Measurements from ENCODE around the gene FOXE1.

Gene FOXE1

DNA sequence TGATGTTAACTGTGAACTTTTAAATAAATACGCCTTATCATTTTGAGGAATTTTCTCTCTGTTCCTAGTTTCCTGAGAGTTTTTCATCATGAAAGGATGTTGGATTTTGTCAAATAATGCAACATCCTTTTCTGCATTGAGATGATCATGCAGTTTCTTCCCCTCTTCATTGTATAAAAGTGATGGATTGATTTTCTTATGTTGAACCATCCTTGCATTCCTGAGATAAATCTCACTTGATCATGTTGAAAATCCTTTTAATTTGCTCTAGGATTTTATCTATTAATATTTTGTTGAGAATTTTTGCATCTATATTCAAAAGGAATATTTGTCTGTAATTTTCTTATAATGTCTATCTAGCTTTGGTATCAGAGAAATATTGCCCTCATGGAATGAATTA is 13.3 kb downstream of the FOXE1 start:
- DNase-seq (ENCODE audit: low spot score), result no peak

DNA sequence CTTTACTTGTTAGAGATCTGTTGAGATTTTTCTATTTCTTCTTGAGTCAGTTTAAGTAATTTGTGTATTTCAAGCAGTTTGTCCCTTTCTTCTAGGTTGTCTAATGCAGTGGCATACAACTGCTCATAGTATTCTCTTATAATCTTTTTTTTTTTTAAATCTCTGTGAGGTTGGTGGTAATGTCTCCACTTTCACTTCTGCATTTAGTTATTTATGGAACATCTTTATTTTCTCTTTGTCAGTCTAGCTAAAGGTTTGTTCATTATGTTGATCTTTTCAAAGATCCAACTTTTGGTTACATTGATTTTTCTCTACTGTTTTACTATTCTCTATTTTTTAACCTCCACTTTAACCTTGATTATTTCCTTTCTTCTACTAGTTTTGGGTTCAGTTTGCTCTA is 13.8 kb downstream of the FOXE1 start:
- DNase-seq (ENCODE audit: low spot score), result no peak

DNA sequence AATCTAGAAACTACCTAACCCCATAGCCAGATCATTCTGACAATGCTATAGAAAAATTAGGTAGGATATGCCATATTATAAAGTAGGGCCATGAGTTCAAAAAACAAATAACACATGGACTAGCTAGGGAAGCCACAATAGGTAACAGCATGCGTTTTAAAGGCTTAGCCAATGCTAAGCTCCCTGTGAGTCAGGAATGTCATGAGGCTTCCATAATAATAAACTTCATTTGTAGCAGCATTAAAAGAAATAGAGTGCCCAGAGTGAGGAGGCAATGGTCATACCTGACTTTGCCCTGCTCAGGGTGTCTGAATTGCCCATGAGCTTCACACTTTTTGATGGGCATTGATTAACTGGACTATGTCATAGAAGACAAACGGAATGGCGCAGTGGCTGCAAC is 15.8 kb downstream of the FOXE1 start:
- DNase-seq (ENCODE audit: low spot score), result no peak

DNA sequence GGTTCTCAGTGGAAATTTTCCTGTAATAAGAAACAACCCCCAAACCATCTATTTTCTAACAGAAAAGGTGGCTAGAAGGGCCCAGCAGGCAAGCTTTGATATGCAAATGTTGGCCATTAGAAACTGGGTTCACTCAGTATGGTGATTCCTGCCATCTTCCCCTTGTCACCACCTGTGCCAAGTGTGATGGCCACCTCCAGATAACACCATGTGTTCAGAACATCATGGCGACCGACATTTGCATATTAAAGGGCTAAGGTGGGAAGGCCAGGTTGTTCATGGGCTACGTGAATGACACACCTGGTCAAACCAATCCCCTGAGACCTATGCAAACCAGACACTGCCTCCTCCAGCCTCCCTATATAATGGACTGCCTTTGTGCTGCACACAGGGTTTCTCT is 20.4 kb downstream of the FOXE1 start:
- DNase-seq (ENCODE audit: low spot score), result no peak

DNA sequence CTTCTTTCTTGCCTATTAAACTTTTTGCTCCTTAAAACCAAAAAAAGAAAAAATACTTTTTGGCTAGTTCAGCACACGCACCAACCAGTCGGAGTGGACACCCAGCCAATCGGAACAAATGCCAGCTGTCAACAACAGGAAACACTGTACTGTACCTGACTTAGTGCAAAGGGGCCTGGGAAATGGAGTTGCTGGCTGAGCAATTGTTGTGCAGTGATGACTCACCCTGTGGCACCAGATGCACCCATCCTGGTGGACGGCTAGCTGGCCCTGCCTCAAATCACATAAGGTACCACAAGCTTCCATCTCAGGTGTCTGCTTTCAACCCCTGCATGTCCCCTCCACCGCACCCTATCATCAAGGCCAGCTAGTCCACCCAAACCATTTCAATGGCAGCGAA is 20.9 kb downstream of the FOXE1 start:
- DNase-seq (ENCODE audit: low spot score), result no peak

DNA sequence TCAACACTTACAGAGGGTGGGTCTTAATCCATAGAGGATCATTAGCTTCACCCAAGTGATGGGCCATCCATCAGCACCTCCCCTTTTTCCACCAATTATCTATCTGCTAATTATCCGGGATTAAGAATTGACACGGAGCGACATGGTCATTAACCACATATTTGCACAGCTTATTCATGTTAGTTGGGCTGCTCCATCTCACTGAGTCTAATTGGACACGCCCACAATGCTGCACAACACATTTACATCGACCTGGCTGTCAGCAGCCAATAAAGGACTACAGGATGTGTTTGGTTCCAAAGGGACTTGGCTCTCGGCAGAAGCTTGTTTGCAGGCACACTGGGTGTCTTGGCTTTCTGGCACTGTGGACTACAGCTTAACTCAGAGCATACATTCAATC is 21.6 kb downstream of the FOXE1 start:
- DNase-seq (ENCODE audit: low spot score), result no peak

DNA sequence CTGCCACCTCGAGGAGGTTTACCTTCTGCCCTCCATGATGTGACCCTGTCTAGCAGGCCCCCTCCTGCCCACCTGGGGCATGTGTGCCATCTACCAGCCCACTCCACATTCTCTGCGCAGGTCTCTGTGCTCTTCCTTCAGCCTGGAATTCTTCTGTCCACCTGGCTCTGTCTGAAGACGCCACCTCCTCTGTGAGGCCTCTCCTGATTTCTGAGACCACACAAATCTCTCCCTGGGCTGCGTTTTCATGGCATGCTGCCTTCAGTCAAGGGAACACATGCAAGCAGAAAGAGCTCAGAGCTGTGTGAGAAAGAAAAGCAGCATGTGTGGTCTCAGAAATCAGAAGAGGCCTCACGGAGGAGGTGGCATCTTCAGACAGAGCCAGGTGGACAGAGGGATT is 22.1 kb downstream of the FOXE1 start:
- DNase-seq (ENCODE audit: low spot score), result no peak

DNA sequence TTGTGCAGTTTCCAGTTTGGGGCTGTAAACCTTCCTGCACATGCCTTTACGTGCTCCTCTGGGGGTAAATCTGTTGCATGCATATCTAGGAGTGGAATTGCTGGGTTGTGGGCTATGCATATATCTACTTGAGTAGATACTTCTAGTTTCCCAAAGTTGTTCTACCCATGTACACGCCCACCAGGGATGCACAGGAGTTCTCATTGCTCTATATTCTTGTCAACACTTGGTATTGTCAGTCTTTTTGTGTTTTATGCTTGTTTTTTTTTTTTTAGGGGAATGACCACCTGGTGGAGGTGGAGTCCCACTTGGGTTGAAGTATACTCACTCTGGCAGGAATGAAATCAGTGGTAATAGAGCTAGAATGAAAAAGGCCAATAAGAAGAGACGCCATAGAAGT is 23.0 kb downstream of the FOXE1 start:
- DNase-seq (ENCODE audit: low spot score), result no peak

DNA sequence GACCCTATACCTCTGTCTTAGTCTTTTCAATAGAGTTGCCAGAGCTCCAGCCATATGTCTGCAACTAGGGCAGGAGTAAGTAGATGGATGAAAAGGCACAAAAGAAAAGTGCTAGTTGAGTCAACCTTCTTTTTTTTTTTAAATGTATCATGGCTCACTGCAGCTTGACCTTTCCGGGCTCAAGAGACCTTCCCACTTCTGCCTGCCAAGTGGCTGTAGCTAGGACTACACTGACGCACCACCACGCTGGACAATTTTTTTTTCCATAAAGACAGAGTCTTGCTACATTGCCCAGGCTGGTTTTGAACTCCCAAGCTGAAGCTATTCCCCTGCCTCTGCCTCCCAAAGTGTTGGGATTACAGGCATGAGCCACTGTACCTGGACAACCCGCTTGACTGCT is 27.3 kb downstream of the FOXE1 start:
- DNase-seq (ENCODE audit: low spot score), result no peak

DNA sequence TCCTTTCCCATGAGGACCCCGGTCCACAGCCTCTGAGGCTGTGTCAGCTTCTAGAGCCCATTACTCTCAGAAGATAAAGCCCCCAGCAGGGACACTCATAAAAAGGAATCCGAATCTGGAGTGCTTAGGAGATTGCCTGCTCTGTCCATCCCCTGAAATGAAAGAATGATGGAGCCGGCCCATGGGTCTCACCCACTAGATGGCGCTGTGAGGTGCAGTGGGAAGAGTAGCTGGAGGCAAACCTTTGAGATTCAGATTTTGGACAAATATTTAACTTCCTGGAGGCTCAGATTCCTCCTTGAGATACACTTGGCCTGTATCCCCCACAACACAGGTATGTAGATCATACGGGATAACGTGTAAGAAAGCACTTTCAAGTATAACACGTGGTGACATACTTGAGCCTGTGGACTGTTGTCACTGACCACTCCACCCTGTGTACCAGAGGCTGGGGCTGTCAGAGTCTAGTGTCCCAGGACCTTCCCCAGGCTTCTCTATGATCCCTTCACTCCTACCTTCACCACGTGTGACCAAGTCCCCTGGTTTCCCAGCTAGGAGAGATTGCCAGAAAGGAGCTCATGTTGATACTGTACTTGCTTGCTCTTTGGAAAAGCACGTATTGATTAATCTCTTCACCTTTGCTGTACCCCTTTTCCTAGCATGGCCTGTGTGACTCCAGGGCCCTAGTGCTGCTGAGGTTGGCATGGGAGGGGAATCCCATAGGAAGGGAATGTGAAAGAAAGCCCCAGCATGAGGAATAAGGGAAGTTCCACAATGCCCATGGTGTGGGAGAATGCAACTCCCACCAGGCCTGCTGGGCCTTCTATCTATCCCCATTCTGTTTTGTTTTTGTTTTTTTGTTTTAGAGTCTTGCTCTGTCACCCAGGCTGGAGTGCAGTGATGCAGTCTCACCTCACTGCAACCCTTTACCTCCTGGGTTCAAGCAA is 37.2 kb downstream of the FOXE1 start:
- DNase-seq (ENCODE audit: low spot score), result no peak

DNA sequence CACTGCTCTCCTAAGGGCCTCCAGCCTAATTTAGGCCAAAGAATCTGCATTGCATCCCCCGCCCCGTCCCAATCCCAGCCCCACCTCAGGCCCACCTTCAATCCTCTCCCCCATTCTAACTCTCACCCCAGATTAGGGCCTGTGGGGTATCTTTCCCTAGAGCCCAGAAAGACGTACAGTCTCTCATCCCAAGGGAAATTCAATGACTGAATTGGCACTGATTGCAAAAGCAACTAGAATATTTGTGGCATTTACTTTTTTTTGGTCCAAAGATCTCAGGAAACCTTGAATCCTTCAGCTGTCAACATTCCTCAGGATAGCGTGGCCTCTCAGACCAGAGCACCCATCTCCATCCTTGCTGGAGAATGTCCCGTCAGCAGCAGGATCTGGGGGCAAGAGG is 38.7 kb downstream of the FOXE1 start:
- no peak for DNase-seq (ENCODE audit: low spot score)

DNA sequence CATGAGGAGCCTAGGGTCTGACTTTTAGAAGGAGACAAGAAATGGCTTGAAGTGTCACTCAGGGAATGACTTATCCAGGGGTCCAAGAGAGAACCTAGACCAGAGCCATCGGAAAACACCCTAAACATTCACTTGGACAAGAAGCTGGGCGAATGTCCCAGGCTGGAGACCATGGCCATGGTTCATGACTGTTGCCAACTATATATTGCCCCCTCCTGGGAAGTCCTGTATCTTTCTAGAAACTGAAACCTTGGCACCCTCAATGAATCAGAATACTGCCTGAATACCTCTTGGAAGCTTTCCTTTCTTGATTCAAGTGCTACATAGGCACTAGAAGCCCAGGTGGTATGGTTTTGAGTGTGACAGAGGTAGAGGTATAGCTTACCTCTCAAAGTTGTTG is 39.4 kb downstream of the FOXE1 start:
- DNase-seq (ENCODE audit: low spot score), result no peak

DNA sequence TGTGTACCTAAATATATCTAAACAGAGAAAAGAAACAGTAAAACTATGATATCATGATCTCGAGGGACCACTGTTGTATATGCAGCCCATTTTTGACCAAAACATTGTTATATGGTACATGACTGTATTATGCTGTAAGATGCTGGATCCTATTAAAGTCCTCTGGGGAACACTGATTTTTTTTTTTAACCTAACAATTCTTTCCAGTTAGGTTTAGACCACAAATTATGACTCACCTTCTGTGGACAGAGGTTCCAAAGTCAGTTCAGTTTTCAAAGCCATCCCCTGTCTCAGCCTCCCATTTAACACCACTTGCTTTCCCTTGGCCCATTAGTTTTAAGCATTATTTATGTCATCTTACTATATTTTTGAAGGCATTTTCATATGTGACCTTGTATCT is 42.2 kb downstream of the FOXE1 start:
- no peak for DNase-seq (ENCODE audit: low spot score)

DNA sequence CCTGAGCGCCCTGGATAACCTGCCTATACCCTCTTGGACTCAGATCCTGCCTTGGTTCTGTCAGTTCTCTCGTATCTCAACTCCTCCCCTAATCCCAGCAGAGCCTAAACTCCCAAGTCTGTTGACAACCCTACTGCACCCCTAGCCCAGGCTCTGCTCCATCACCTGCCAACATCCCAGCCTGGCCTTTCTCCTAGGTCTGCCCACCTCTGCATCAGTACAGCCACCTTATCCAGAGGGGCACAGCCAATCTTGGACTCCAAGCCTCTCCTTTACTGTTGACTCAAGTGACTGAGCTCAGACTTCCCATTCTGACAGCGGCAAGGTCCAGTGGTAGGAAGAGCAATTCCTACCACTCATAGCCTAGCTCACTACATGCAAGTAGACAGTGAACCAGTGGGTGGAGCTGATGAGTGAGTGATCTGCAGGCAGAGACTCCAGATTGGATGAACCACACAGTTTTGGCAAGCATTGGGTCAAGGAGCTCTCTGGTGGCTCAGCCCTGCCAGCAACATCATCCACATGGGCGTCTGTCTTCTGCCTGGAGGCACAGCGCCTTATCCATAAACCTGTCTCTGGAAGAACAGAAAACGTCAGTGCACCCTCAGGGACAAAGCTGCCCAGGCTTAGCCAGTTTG is 42.8 kb downstream of the FOXE1 start:
- DNase-seq (ENCODE audit: low spot score), result no peak

DNA sequence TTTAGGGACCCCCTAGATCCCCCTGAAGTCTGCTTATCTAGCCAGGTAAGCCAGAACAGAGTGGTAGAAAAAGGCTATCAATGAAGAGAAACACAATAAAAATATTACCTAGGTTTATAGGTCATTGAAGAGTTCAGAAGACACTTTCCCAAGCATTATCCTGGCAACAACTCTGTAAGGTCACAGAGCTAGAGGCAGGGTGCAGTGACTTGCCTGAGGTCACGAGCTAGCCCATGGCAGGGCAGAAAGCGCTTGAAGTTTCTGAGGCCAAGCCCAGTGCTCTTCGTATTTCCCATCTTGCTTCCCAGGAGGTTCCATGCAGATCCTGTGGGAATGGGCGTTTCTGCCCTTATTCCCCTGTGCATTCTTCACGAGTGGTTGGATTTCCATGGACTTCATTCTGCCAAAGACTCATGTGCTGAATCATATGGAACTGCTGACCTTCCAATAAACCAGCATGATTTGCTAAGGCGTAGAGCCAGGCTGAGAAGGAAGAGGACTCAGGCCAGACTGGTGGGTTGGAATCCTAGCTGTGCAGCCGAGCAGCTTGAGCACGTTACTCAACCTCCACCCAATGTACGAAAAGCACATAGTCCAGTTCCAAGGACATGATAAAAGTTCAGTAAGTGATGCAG is 47.2 kb downstream of the FOXE1 start:
- no peak for DNase-seq (ENCODE audit: low spot score)

DNA sequence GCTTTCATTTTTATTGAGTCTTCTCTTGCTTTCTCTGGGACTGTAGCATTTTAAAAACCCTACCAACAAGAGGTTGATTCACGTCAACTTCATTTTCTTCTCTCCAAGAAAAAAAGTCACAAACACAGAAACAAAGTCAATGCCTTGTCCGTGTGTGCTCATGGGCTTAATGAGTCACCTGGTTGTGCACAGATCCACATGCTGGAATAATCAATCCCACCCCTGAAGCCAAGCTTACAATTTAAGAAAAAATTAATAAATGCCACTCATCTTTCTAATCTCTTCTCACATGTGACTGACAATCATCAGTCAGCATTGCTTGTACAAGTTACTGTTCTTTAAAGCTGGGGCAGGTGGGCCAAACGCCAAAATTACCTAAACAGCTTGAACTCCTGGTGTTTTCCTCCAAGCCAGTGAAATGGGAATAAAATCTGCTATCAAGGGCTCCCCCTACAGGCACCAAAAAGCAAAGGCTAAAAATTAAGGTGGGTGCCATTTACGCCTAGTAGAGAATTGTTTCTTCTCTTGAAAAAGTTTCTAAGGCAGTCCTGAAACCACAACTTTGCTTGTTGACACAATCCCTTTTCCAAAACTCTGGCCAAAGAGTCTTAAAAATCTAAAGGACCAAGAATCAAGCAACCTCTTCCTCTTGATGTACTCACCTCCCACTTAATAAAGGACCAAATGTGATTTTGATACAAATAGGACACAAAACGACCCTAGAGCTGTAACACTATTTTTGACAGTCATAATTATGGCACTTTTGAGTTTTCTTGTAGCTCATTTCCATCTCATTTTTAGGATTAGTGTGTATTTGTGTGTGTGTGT is 47.9 kb downstream of the FOXE1 start:
- DNase-seq (ENCODE audit: low spot score), result peak; percentile 55

DNA sequence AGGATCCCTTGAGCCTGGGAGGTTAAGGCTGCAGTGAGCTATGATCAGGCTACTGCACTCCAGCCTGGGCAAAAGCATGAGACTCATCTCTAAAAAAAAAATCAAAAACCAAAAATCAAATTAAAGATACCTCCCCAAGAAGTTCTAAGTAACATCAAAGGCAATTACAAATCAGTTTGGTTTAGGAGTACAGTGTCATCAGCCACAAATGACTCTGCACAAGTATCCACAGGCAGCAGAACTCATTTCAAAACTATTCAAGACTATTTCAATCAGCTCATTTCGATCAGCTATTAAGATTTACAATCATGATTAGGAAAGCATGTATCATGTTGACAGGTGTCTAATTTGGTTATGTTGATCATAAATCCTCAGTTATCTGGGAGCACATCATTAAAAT is 50.2 kb downstream of the FOXE1 start:
- DNase-seq (ENCODE audit: low spot score), result no peak

DNA sequence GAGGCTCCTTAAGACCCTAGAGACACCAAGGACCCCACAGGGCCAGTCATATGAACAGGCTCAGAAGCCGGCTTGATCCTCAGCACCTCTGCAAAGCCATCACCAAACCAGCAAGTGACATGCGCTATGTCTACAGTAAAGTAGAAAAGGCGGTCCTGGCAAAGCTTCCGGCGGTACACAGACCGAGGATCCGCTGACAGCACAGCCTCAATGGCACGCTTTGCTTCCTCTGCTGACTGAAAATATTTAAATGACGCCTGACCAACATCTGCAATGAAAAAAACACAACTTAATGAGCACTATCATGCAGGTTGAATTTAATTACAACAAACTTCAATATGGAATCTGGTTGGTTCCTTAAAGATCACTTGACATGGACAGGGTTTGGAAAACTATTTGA is 51.7 kb downstream of the FOXE1 start:
- DNase-seq (ENCODE audit: low spot score), result no peak

DNA sequence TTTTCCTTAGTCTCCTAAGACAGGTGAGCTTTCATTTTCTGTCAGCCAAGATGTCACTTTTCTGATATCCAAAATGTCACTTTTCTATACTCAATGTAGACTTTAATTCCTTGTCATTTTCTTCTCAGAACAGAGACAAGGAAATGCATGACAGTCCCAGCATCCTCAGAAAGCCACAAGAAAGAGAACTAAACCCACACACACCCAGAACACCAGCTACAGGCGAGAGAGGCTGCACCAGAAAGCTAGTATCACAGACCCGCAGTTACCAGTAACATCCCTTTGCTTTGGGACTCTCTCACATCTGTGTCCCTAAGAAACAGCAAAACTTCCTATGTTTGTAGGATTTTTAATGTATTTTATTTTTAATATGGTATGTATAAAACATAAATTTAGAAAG is 52.2 kb downstream of the FOXE1 start:
- no peak for DNase-seq (ENCODE audit: low spot score)

All from Ammon's horn (tissue), 1 donor.